Prostate gland (tissue), 2 donors: ENCODE measurements around the gene SERTAD4. TPM values are rescaled to one million over a fixed set of nuclear protein-coding genes. Genes with fewer than 3 reads are reported as not detected.

Source experiments
- DNase-seq: peaks from one replicate; pipeline ENCODE4 v3.0.0-alpha.2; 2019; ENCODE audit warnings: low spot score
- H3K27ac ChIP-seq, 2 donors: fragments of 200-600 bp; sonication (generic); 2 replicates each; pipeline ENCODE4 v1.5.1; 2017 to 2019
- H3K27me3 ChIP-seq: fragments of 200-600 bp; sonication (generic); replicated peaks from 2 replicates; pipeline ENCODE4 v1.5.1; 2019; ENCODE audit not compliant: insufficient read depth
- H3K36me3 ChIP-seq, 2 donors: fragments of 200-600 bp; sonication (generic); 1 replicate in 1 of 2; 2 replicates in 1 of 2; pipeline versions ENCODE4 v1.5.1 to v1.8.1; 2017 to 2019
- H3K4me1 ChIP-seq: fragments of 200-600 bp; sonication (generic); replicated peaks from 2 replicates; pipeline ENCODE4 v1.5.1; 2019
- H3K4me3 ChIP-seq, 2 donors: fragments of 200-600 bp; sonication (generic); 2 replicates each; pipeline ENCODE4 v1.5.1; 2017 to 2019
- H3K9me3 ChIP-seq: fragments of 200-600 bp; sonication (generic); 2 replicates; pipeline ENCODE4 v1.5.1; 2017
- CTCF ChIP-seq, 4 experiments: fragments of 200-600 bp in 2 of 4; fragments of 450-650 bp in 2 of 4; sonication (generic) in 2 of 4; IDR thresholded peaks; 1 replicate in 3 of 4; 2 replicates in 1 of 4; pipeline ENCODE4 v1.5.1; 2016 to 2019; ENCODE audit warnings: antibody characterized with exemption in 4 of 4, mild to moderate bottlenecking in 2 of 4, moderate library complexity in 2 of 4
- POLR2A ChIP-seq: fragments of 450-650 bp; IDR thresholded peaks from one replicate; pipeline ENCODE4 v1.6.1; 2016; ENCODE audit warnings: antibody characterized with exemption, mild to moderate bottlenecking
- POLR2AphosphoS5 ChIP-seq: sonication (generic); formaldehyde crosslinking; IDR thresholded peaks from one replicate; pipeline ENCODE4 v1.6.1; 2017; ENCODE audit warnings: antibody characterized with exemption
- WGBS: methylation state at CpG from one replicate; pipeline ENCODE4 v1.1.5; 2018; 5-methylcytosine and 5-hydroxymethylcytosine counted together
- intact Hi-C: fragments of 100-400 bp; cut with DNase I; formaldehyde crosslinking; loops from one replicate; pipeline ENCODE4 v1.14.2; 2022
- total RNA-seq, 2 donors: library from RNA; depleted of rRNA; stranded (reverse); fragments of >200 nt; gene quantifications; one replicate each; pipeline ENCODE4 v1.1.0, GENCODE V29; 2016

Gene SERTAD4
- total RNA-seq, 2 donors from 2014 or later: 2.0 to 10.6 TPM

- no peak overlapping the region for H3K4me3 ChIP-seq
- WGBS: 19% methylated on average over 5 of the region's 5 CpGs
- no peaks in the 10 kb centered on the region for H3K4me1 ChIP-seq
- no peaks in the 10 kb centered on the region for H3K36me3 ChIP-seq
- no peak for DNase-seq
- TF ChIP-seq POLR2AphosphoS5 (no peak), CTCF (IDR thresholded peaks at IDR 0.05) (no peak), POLR2A (no peak)
- H3K27ac ChIP-seq: no peak overlapping the region
- intact Hi-C loops: no loop called here
- no peaks in the 10 kb centered on the region for H3K27me3 ChIP-seq
- no peaks in the 10 kb centered on the region for H3K9me3 ChIP-seq
Observed at GRCh38 chr1:210223226-210223904, 9.2 kb upstream of the SERTAD4 start.

- H3K27me3 ChIP-seq: no peaks in the 10 kb centered on the region
- H3K27ac ChIP-seq: no peak overlapping the region
- TF ChIP-seq CTCF (IDR thresholded peaks at IDR 0.05) (no peak), POLR2AphosphoS5 (no peak), POLR2A (no peak)
- intact Hi-C loops: no loop called here
- H3K9me3 ChIP-seq: no peaks in the 10 kb centered on the region
- H3K4me3 ChIP-seq: no peak overlapping the region
- 85% methylated on average over 1 of the region's 1 CpG for WGBS
- no peak for DNase-seq
- no peaks in the 10 kb centered on the region for H3K36me3 ChIP-seq
- no peaks in the 10 kb centered on the region for H3K4me1 ChIP-seq
Observed at GRCh38 chr1:210228158-210228557, 4.4 kb upstream of the SERTAD4 start.

- Histone ChIP-seq H3K4me3 (no peak overlapping the region), H3K27ac (no peak overlapping the region), H3K36me3 (no peaks in the 10 kb centered on the region), H3K4me1 (no peaks in the 10 kb centered on the region), H3K9me3 (no peaks in the 10 kb centered on the region), H3K27me3 (no peaks in the 10 kb centered on the region)
- TF ChIP-seq POLR2A (no peak), CTCF (IDR thresholded peaks at IDR 0.05) (no peak), POLR2AphosphoS5 (no peak)
- intact Hi-C loops: no loop called here
- no peak for DNase-seq
Observed at GRCh38 chr1:210230149-210230695, 2.4 kb upstream of the SERTAD4 start.

GRCh38 chr1:210231846-210232510 lies 618 bp upstream of the SERTAD4 start:
- TF ChIP-seq POLR2A (no peak), POLR2AphosphoS5 (no peak), CTCF (IDR thresholded peaks at IDR 0.05) (no peak)
- Histone ChIP-seq H3K4me3 (peak overlapping the region; percentile 46 to 67), H3K9me3 (no peaks in the 10 kb centered on the region), H3K27ac (peak overlapping the region; percentile 75 to 80), H3K36me3 (no peaks in the 10 kb centered on the region), H3K4me1 (no peaks in the 10 kb centered on the region), H3K27me3 (no peaks in the 10 kb centered on the region)
- no peak for DNase-seq
- WGBS: 2% methylated on average over 20 of the region's 20 CpGs
- intact Hi-C loops: no loop called here

- WGBS: 3% methylated on average over 12 of the region's 26 CpGs
- DNase-seq: no peak
- TF ChIP-seq POLR2A (no peak), CTCF (IDR thresholded peaks at IDR 0.05) (no peak), POLR2AphosphoS5 (no peak)
- H3K4me3 ChIP-seq: peak overlapping the region; percentile 46 to 67
- no peaks in the 10 kb centered on the region for H3K36me3 ChIP-seq
- no peaks in the 10 kb centered on the region for H3K27me3 ChIP-seq
- peak overlapping the region; percentile 75 to 80 for H3K27ac ChIP-seq
- no peaks in the 10 kb centered on the region for H3K9me3 ChIP-seq
- intact Hi-C loops: no loop called here
- H3K4me1 ChIP-seq: no peaks in the 10 kb centered on the region
Observed at GRCh38 chr1:210233216-210233494, 559 bp downstream of the SERTAD4 start.
